Trophoblast cell (in vitro differentiated cells and primary cell): ENCODE data around the gene PXDC1.
A peak's percentile ranks its signal among the peaks of the same experiment; 100 is the strongest.

Source experiments
- DNase-seq, 2 donors: peaks; one replicate each; pipeline ENCODE4 v3.0.0-alpha.2; 2016
- H2AFZ ChIP-seq: 2 replicates; pipeline ENCODE4 v1.6.1; 2013; ENCODE audit warnings: low read length, moderate library complexity, mild to moderate bottlenecking; ENCODE audit not compliant: insufficient read depth, poor library complexity
- H2AK5ac ChIP-seq: 2 replicates; pipeline ENCODE4 v1.6.1; 2013; ENCODE audit warnings: mild to moderate bottlenecking, low read length
- H2BK120ac ChIP-seq: 2 replicates; pipeline ENCODE4 v1.6.1; 2013; ENCODE audit warnings: low read length, mild to moderate bottlenecking, moderate library complexity; ENCODE audit not compliant: insufficient read depth, poor library complexity
- H2BK12ac ChIP-seq: 2 replicates; pipeline ENCODE4 v1.6.1; 2013; ENCODE audit warnings: mild to moderate bottlenecking, low read length, moderate library complexity
- H2BK5ac ChIP-seq: 2 replicates; pipeline ENCODE4 v1.6.1; 2013; ENCODE audit warnings: low read length, low read depth, moderate library complexity, mild to moderate bottlenecking; ENCODE audit not compliant: poor library complexity
- H3K14ac ChIP-seq: 2 replicates; pipeline ENCODE4 v1.6.1; 2013; ENCODE audit warnings: mild to moderate bottlenecking, low read length
- H3K18ac ChIP-seq: 2 replicates; pipeline ENCODE4 v1.6.1; 2013; ENCODE audit warnings: mild to moderate bottlenecking, low read length
- H3K23ac ChIP-seq: 2 replicates; pipeline ENCODE4 v1.6.1; 2013; ENCODE audit warnings: low read length
- H3K27ac ChIP-seq: 2 replicates; pipeline ENCODE4 v1.5.1; 2013; ENCODE audit warnings: low read depth, mild to moderate bottlenecking, inconsistent platforms, low read length, moderate library complexity
- H3K27me3 ChIP-seq: 2 replicates; pipeline ENCODE4 v1.6.1; 2013; ENCODE audit warnings: inconsistent platforms, mild to moderate bottlenecking, low read length, moderate library complexity; ENCODE audit not compliant: insufficient read depth
- H3K36me3 ChIP-seq, 2 experiments: 1 replicate in 1 of 2; 2 replicates in 1 of 2; pipeline ENCODE4 v1.6.1; 2013; ENCODE audit warnings: low read length in 2 of 2, mild to moderate bottlenecking in 2 of 2, moderate library complexity in 1 of 2; ENCODE audit not compliant: insufficient read depth in 2 of 2, control insufficient read depth in 1 of 2
- H3K4ac ChIP-seq: 2 replicates; pipeline ENCODE4 v1.6.1; 2013; ENCODE audit warnings: low read depth, mild to moderate bottlenecking, low read length, moderate library complexity
- H3K4me1 ChIP-seq, 2 experiments: 1 replicate in 1 of 2; 2 replicates in 1 of 2; pipeline ENCODE4 v1.6.1; 2013; ENCODE audit warnings: low read length in 2 of 2, mild to moderate bottlenecking in 2 of 2, moderate library complexity in 1 of 2; ENCODE audit not compliant: insufficient read depth in 2 of 2, control insufficient read depth in 1 of 2
- H3K4me2 ChIP-seq: 2 replicates; pipeline ENCODE4 v1.6.1; 2013; ENCODE audit warnings: inconsistent platforms, mild to moderate bottlenecking, low read length, moderate library complexity
- H3K4me3 ChIP-seq: 2 replicates; pipeline ENCODE4 v1.5.1; 2013; ENCODE audit warnings: mild to moderate bottlenecking, low read depth, low read length, inconsistent platforms
- H3K79me1 ChIP-seq: one replicate; pipeline ENCODE4 v1.6.1; 2013; ENCODE audit warnings: low read length
- H3K79me2 ChIP-seq: 2 replicates; pipeline ENCODE4 v1.6.1; 2013; ENCODE audit warnings: low read length, mild to moderate bottlenecking; ENCODE audit not compliant: control insufficient read depth, insufficient read depth, poor library complexity
- H3K9ac ChIP-seq: 2 replicates; pipeline ENCODE4 v1.6.1; 2013; ENCODE audit warnings: mild to moderate bottlenecking, low read length
- H3K9me3 ChIP-seq: 2 replicates; pipeline ENCODE4 v1.6.1; 2013; ENCODE audit warnings: low read depth, mild to moderate bottlenecking, control low read depth, inconsistent platforms, low read length; ENCODE audit not compliant: insufficient read depth
- H4K12ac ChIP-seq: 2 replicates; pipeline ENCODE4 v1.6.1; 2013; ENCODE audit warnings: low read depth, mild to moderate bottlenecking, low read length, moderate library complexity
- H4K8ac ChIP-seq: 2 replicates; pipeline ENCODE4 v1.6.1; 2013; ENCODE audit warnings: low read depth, mild to moderate bottlenecking, low read length, moderate library complexity
- H4K91ac ChIP-seq: one replicate; pipeline ENCODE4 v1.6.1; 2013; ENCODE audit warnings: low read depth, mild to moderate bottlenecking, low read length, moderate library complexity
- WGBS: extraction: QIAGEN DNeasy Blood & Tissue Kit; methylation state at CpG from one replicate; pipeline ENCODE4 v1.1.7; 2013; ENCODE audit warnings: missing lambda C conversion rate; ENCODE audit not compliant: insufficient read length, insufficient coverage; ENCODE audit errors: extremely low coverage; 5-methylcytosine and 5-hydroxymethylcytosine counted together

Gene PXDC1

DNA sequence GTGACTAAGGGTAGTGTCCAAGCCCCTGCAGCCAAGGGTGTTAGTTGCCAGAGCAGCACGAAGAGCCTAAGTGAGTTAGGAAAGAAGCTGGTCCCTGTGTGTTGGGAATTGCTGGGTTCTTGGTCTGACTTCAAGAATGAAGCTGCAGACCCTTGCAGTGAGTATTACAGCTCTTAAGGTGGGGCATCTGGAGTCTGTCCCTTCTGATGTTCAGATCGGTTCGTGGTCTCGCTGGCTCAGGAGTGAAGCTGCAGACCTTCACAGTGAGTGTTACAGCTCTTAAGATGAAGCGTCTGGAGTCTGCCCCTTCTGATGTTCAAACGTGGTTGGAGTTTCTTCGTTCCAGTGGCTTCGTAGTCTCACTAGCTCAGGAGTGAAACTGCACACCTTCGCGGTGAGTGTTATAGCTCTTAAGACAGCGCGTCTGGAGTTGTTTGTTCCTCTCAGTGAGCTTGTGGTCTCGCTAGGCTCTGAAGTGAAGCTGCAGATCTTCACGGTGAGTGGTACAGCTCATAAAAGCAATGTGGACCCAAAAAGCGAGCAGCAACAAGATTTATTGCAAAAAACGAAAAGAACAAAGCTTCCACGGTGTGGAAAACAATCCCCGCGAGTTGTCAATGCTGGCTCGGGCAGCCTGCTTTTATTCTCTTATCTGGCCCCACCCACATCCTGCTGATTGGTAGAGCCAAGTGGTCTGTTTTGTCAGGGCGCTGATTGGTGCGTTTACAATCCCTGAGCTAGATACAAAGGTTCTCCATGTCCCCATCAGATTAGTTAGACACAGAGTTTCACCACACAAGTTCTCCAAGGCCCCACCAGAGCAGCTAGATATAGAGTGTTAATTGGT is 31.8 kb downstream of the PXDC1 start:
- Histone ChIP-seq H2BK120ac (no peak overlapping the region), H3K79me1 (peaks cover 4% of the 10 kb centered on the region), H3K4ac (no peak overlapping the region), H3K23ac (no peak overlapping the region), H4K12ac (no peak overlapping the region), H3K9ac (no peak overlapping the region), H2BK5ac (no peak overlapping the region), H3K9me3 (peaks cover 2% of the 10 kb centered on the region), H3K27me3 (no peaks in the 10 kb centered on the region), H3K27ac (no peak overlapping the region), H3K36me3 (peaks cover 22 to 26% of the 10 kb centered on the region in 2 experiments), H3K18ac (no peak overlapping the region), H3K14ac (no peak overlapping the region), H2BK12ac (no peak overlapping the region), H4K8ac (no peak overlapping the region), H3K4me2 (peak overlapping the region; percentile 12), H2AK5ac (no peak overlapping the region), H3K79me2 (no peaks in the 10 kb centered on the region), H3K4me3 (no peak overlapping the region), H2AFZ (no peak overlapping the region), H3K4me1 (peaks cover 12 to 26% of the 10 kb centered on the region in 2 experiments), H4K91ac (no peak overlapping the region)
- no CpG with 5 or more reads among the region's 22 CpGs for WGBS
- DNase-seq = peak in 1 of 2 donors; percentile 56

DNA sequence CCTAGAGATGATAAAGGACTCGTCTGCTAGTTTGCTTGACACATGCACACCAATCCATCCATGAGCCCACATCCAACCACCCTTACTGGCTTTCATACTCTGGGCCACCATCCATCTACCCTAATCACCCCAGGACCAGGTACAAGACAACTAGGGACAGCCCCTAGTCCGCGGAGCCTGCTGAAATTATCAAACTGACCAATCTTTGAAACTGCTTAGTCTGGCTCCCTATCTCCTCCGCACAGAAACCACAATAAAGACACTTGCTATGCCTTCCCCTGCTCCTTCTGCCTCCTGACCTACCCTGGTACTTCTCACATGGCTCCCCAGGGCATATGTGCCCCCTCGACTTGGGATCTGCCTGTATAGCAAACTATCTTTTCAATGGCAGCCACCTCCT is 33.1 kb downstream of the PXDC1 start:
- Histone ChIP-seq H3K18ac (no peak overlapping the region), H2BK12ac (no peak overlapping the region), H3K79me2 (no peaks in the 10 kb centered on the region), H3K9ac (no peak overlapping the region), H4K91ac (no peak overlapping the region), H2AFZ (no peak overlapping the region), H3K36me3 (peaks cover 12 to 17% of the 10 kb centered on the region in 2 experiments), H3K27ac (no peak overlapping the region), H3K14ac (no peak overlapping the region), H2AK5ac (no peak overlapping the region), H3K27me3 (no peaks in the 10 kb centered on the region), H3K4me1 (peaks cover 16 to 31% of the 10 kb centered on the region in 2 experiments), H4K8ac (no peak overlapping the region), H3K4ac (no peak overlapping the region), H3K23ac (no peak overlapping the region), H2BK5ac (no peak overlapping the region), H3K4me3 (no peak overlapping the region), H2BK120ac (no peak overlapping the region), H3K79me1 (peaks cover 5% of the 10 kb centered on the region), H3K4me2 (no peak overlapping the region), H4K12ac (no peak overlapping the region), H3K9me3 (no peaks in the 10 kb centered on the region)
- DNase-seq = no peak
- no CpG with 5 or more reads among the region's 5 CpGs for WGBS

DNA sequence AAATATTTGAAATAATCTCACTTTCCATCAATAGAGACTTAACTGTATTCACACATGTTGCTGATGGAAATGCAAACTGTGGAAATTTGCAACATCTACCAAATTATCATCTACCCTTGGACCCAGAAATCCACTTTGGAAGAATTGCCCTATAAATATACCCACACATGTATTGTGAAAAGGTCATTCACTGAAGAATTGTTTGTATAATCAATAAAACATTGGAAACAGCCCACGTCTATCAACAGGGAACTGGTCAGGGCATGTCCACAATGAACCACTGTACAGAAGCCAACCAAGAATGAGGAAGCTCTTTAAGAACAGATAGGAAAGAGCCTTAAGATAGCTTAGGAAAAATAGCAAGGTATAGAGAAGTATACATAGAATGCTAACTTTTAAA is 36.2 kb downstream of the PXDC1 start:
- H3K79me1 ChIP-seq = peaks cover 14% of the 10 kb centered on the region
- no CpG with 5 or more reads among the region's 1 CpG for WGBS
- peaks cover 3% of the 10 kb centered on the region for H3K79me2 ChIP-seq
- no peak overlapping the region for H2AK5ac ChIP-seq
- H2AFZ ChIP-seq = no peak overlapping the region
- no peak overlapping the region for H4K91ac ChIP-seq
- no peak overlapping the region for H3K18ac ChIP-seq
- H3K36me3 ChIP-seq = peaks cover 0 to 2% of the 10 kb centered on the region in 2 experiments
- no peak overlapping the region for H2BK12ac ChIP-seq
- H3K4me1 ChIP-seq = peaks cover 27 to 36% of the 10 kb centered on the region in 2 experiments
- H2BK120ac ChIP-seq = no peak overlapping the region
- no peaks in the 10 kb centered on the region for H3K27me3 ChIP-seq
- H4K8ac ChIP-seq = no peak overlapping the region
- H3K9me3 ChIP-seq = no peaks in the 10 kb centered on the region
- H3K23ac ChIP-seq = no peak overlapping the region
- no peak overlapping the region for H2BK5ac ChIP-seq
- H3K4ac ChIP-seq = no peak overlapping the region
- H3K4me2 ChIP-seq = no peak overlapping the region
- no peak for DNase-seq
- no peak overlapping the region for H3K9ac ChIP-seq
- no peak overlapping the region for H3K27ac ChIP-seq
- no peak overlapping the region for H3K14ac ChIP-seq
- H3K4me3 ChIP-seq = no peak overlapping the region
- H4K12ac ChIP-seq = no peak overlapping the region

DNA sequence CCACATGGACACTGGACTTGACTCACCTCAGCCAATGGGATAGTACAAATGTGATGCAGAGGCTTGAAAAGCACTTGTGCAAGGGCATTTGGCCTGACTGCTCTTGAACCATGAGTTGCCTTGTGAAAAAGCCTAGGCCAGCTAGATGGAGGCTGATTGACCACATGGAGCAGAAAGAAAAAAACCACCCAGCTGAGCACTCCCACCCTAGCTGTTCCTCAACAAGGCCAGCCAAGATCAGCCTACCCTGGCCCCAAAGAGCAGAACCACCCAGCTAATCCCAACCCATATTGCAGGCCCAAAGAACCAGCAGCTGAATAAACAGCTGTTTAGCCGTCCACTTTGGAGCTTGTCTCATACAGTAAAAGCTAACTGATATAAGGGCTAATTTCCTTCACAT is 36.7 kb downstream of the PXDC1 start:
- no peaks in the 10 kb centered on the region for H3K9me3 ChIP-seq
- H2BK12ac ChIP-seq = peak overlapping the region; percentile 86
- H3K27ac ChIP-seq = peak overlapping the region; percentile 24
- WGBS = no CpG with 5 or more reads among the region's 1 CpG
- no peak overlapping the region for H3K4ac ChIP-seq
- H3K18ac ChIP-seq = no peak overlapping the region
- H3K79me1 ChIP-seq = peaks cover 14% of the 10 kb centered on the region
- no peak overlapping the region for H3K4me3 ChIP-seq
- H2BK5ac ChIP-seq = no peak overlapping the region
- no peak overlapping the region for H3K14ac ChIP-seq
- peak overlapping the region; percentile 5 for H2BK120ac ChIP-seq
- no peak overlapping the region for H3K9ac ChIP-seq
- peaks cover 0 to 2% of the 10 kb centered on the region in 2 experiments for H3K36me3 ChIP-seq
- H2AFZ ChIP-seq = no peak overlapping the region
- H3K23ac ChIP-seq = no peak overlapping the region
- no peak overlapping the region for H3K4me2 ChIP-seq
- no peak overlapping the region for H4K12ac ChIP-seq
- H4K8ac ChIP-seq = no peak overlapping the region
- peaks cover 27 to 35% of the 10 kb centered on the region in 2 experiments for H3K4me1 ChIP-seq
- peak overlapping the region; percentile 10 for H4K91ac ChIP-seq
- H2AK5ac ChIP-seq = peak overlapping the region; percentile 3
- DNase-seq = no peak
- H3K27me3 ChIP-seq = no peaks in the 10 kb centered on the region
- peaks cover 3% of the 10 kb centered on the region for H3K79me2 ChIP-seq
